Endodermal cell (in vitro differentiated cells): ENCODE results near the gene EYA3. TPM values are rescaled to one million over a fixed set of nuclear protein-coding genes. Genes with fewer than 3 reads are reported as not detected.

Experiments used
- DNase-seq: peaks from one replicate; pipeline ENCODE4 v3.0.0-alpha.2; 2017
- H3K27ac ChIP-seq: 2 replicates; pipeline ENCODE4 v1.5.1; 2013; ENCODE audit warnings: mild to moderate bottlenecking, low read depth, low read length, moderate library complexity
- H3K27me3 ChIP-seq: 2 replicates; pipeline ENCODE4 v1.6.1; 2013; ENCODE audit warnings: mild to moderate bottlenecking, low read length, moderate library complexity; ENCODE audit not compliant: insufficient read depth, control insufficient read depth, poor library complexity, severe bottlenecking
- H3K36me3 ChIP-seq: 2 replicates; pipeline ENCODE4 v1.7.0; 2013; ENCODE audit warnings: mild to moderate bottlenecking, low read length, moderate library complexity; ENCODE audit not compliant: control insufficient read depth, insufficient read depth
- H3K4me1 ChIP-seq: one replicate; pipeline ENCODE4 v1.7.0; 2013; ENCODE audit warnings: low read length; ENCODE audit not compliant: control insufficient read depth, insufficient read depth
- H3K4me3 ChIP-seq: 2 replicates; pipeline ENCODE4 v1.5.1; 2013; ENCODE audit warnings: mild to moderate bottlenecking, low read length, moderate library complexity
- H3K9ac ChIP-seq: 2 replicates; pipeline ENCODE4 v1.6.1; 2013; ENCODE audit warnings: mild to moderate bottlenecking, low read length, moderate library complexity; ENCODE audit not compliant: poor library complexity, severe bottlenecking; ENCODE audit errors: extremely low read depth
- H3K9me3 ChIP-seq: 2 replicates; pipeline ENCODE4 v1.6.1; 2013; ENCODE audit warnings: mild to moderate bottlenecking, low read length, moderate library complexity; ENCODE audit not compliant: control insufficient read depth
- H3K27ac Mint-ChIP-seq: 2 replicates; pipeline ENCODE4 v1.8.0; 2020; ENCODE audit warnings: mixed read lengths
- H3K27me3 Mint-ChIP-seq: 2 replicates; pipeline ENCODE4 v1.8.0; 2021; ENCODE audit warnings: mild to moderate bottlenecking, mixed read lengths; ENCODE audit not compliant: insufficient read depth
- H3K36me3 Mint-ChIP-seq: 2 replicates; pipeline ENCODE4 v1.8.0; 2020; ENCODE audit warnings: low read depth, mixed read lengths
- H3K4me1 Mint-ChIP-seq: 2 replicates; pipeline ENCODE4 v1.8.0; 2020; ENCODE audit warnings: mixed read lengths
- H3K4me3 Mint-ChIP-seq: 2 replicates; pipeline ENCODE4 v1.8.0; 2020; ENCODE audit warnings: mild to moderate bottlenecking, moderate library complexity, mixed read lengths
- H3K9me3 Mint-ChIP-seq: 2 replicates; pipeline ENCODE4 v1.8.0; 2020; ENCODE audit warnings: mild to moderate bottlenecking, mixed read lengths
- WGBS, 2 experiments: methylation state at CpG; one replicate each; pipeline versions ENCODE4 v1.1.5 to v1.1.7; 2013; ENCODE audit warnings: missing lambda C conversion rate in 2 of 2, mixed read lengths in 1 of 2; ENCODE audit not compliant: insufficient coverage in 1 of 2, insufficient read length in 1 of 2; 5-methylcytosine and 5-hydroxymethylcytosine counted together
- total RNA-seq, 2 donors: library from RNA; stranded (reverse); fragmentation: NEBNext Ultra II Directional in 1 of 2; extraction: Animal tissue kit (Norgen Biotek cat#: 25700) in 1 of 2; gene quantifications; 2 replicates in 1 of 2; 3 replicates in 1 of 2; pipeline ENCODE4 v1.2.1, GENCODE V29; 2021
- TF ChIP-seq, protein P1 (sequence below): fragments of 200-600 bp; sonication (generic); conservative IDR thresholded peaks from 2 replicates; pipeline ENCODE4 v1.5.0; 2021; ENCODE audit warnings: antibody characterized with exemption, mild to moderate bottlenecking

Gene EYA3
- total RNA-seq, 2 donors from 2014 or later = 29.3 to 32.8 TPM

DNA sequence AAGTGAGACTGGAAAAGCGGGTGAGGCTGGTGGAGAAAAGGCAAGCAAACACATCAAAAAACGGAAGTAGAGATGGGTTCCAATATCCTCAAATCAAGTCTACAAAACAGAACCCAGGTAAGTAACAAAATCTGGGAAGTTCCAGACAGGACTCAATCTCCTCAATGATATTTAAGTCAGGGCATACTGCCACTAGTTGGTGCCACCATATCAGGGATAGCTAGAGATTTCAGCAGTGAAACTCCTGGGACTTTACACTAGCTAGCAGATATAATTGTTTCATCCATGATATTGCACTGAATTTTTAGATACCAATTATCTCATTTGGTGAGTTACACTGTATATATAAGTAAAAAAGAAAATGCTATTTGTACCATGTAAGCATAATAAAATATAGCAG is 52.0 kb downstream of the EYA3 start:
- TF ChIP-seq, protein P1, sequence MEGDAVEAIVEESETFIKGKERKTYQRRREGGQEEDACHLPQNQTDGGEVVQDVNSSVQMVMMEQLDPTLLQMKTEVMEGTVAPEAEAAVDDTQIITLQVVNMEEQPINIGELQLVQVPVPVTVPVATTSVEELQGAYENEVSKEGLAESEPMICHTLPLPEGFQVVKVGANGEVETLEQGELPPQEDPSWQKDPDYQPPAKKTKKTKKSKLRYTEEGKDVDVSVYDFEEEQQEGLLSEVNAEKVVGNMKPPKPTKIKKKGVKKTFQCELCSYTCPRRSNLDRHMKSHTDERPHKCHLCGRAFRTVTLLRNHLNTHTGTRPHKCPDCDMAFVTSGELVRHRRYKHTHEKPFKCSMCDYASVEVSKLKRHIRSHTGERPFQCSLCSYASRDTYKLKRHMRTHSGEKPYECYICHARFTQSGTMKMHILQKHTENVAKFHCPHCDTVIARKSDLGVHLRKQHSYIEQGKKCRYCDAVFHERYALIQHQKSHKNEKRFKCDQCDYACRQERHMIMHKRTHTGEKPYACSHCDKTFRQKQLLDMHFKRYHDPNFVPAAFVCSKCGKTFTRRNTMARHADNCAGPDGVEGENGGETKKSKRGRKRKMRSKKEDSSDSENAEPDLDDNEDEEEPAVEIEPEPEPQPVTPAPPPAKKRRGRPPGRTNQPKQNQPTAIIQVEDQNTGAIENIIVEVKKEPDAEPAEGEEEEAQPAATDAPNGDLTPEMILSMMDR = peak; percentile 29
- Histone ChIP-seq H3K36me3 (peaks cover 42% of the 10 kb centered on the region), H3K27ac (no peak overlapping the region), H3K9me3 (no peaks in the 10 kb centered on the region), H3K9ac (no peak overlapping the region), H3K4me1 (no peaks in the 10 kb centered on the region), H3K27me3 (no peaks in the 10 kb centered on the region), H3K4me3 (no peak overlapping the region)
- no peaks in the 10 kb centered on the region for H3K27me3 Mint-ChIP-seq
- no peaks in the 10 kb centered on the region for H3K9me3 Mint-ChIP-seq
- peaks cover 30% of the 10 kb centered on the region for H3K36me3 Mint-ChIP-seq
- H3K4me3 Mint-ChIP-seq = no peak overlapping the region
- DNase-seq = no peak
- WGBS, 2 experiments = 93 to 100% methylated on average over 1 to 2 of the region's 2 CpGs
- peak overlapping the region; percentile 8 for H3K27ac Mint-ChIP-seq
- H3K4me1 Mint-ChIP-seq = no peaks in the 10 kb centered on the region

DNA sequence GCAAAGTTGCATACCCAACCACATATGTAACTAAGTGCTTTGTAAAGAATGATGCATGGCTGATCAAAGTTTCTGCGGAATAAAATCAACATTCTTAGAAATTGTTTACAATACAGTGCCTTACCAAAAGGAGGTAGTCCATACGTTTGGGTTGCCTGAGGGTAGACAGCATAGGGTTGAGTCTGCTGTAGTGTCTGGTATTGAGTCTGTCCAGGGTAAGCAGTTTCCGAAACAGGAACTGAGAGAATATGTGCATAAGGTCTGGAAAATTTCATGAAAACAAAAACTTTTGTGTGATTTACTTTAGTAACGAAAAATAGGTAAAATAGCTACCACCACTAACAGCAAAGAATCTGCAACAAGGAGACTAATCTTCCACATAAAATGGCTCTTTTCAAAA is 53.0 kb downstream of the EYA3 start:
- no peaks in the 10 kb centered on the region for H3K27me3 ChIP-seq
- H3K36me3 ChIP-seq = peaks cover 39% of the 10 kb centered on the region
- DNase-seq = no peak
- H3K9ac ChIP-seq = no peak overlapping the region
- no peak overlapping the region for H3K4me3 ChIP-seq
- Mint-ChIP-seq H3K4me1 (no peaks in the 10 kb centered on the region), H3K9me3 (no peaks in the 10 kb centered on the region), H3K36me3 (peaks cover 24% of the 10 kb centered on the region), H3K27me3 (no peaks in the 10 kb centered on the region), H3K4me3 (no peak overlapping the region), H3K27ac (peak overlapping the region; percentile 26)
- no peaks in the 10 kb centered on the region for H3K9me3 ChIP-seq
- H3K27ac ChIP-seq = no peak overlapping the region
- TF ChIP-seq, protein P1 = no peak
- no peaks in the 10 kb centered on the region for H3K4me1 ChIP-seq
- WGBS, 2 experiments = 93 to 94% methylated on average over 2 to 4 of the region's 4 CpGs

DNA sequence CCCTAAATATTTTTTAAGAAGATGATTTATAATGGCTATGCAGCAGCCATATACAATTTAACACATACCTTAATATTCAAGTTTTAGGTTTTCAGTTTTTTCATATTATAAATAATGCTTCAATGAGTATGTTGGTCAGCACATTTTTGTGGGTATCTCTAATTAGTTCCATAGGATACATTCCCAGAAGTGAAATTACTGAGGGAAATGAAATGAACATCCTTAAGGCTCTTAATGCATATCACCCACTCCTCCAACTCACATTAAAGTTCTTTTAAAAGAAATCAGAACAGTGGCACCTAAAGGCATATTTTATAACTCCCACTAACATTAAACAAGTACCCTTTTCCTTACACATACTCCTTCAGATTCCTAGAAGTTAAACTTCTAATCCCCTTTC is 56.1 kb downstream of the EYA3 start:
- Histone ChIP-seq H3K4me3 (no peak overlapping the region), H3K27ac (no peak overlapping the region), H3K4me1 (no peaks in the 10 kb centered on the region), H3K36me3 (peaks cover 24% of the 10 kb centered on the region), H3K9me3 (no peaks in the 10 kb centered on the region), H3K9ac (no peak overlapping the region), H3K27me3 (no peaks in the 10 kb centered on the region)
- TF ChIP-seq, protein P1 = no peak
- Mint-ChIP-seq H3K36me3 (peaks cover 10% of the 10 kb centered on the region), H3K4me3 (no peak overlapping the region), H3K27ac (no peak overlapping the region), H3K4me1 (no peaks in the 10 kb centered on the region), H3K9me3 (no peaks in the 10 kb centered on the region), H3K27me3 (no peaks in the 10 kb centered on the region)
- DNase-seq = no peak
